ENCODE data around the gene ARHGAP25.
"Not testable (repeated sequence)": the region's sequence is repeated elsewhere in the genome, so short reads cannot be mapped to it uniquely, and the experiment has no call there.

Gene ARHGAP25

GRCh38 chr2:68799140-68800026 lies 64.8 kb downstream of the ARHGAP25 start:
- no peak for DNase-seq

- no peak for DNase-seq
Observed at GRCh38 chr2:68800027-68800401, 65.4 kb downstream of the ARHGAP25 start.

- DNase-seq: no peak
Observed at GRCh38 chr2:68800517-68800916, 65.9 kb downstream of the ARHGAP25 start.

- DNase-seq: not testable (repeated sequence)
Observed at GRCh38 chr2:68802161-68802560, 67.5 kb downstream of the ARHGAP25 start.

GRCh38 chr2:68805025-68805424 lies 70.4 kb downstream of the ARHGAP25 start:
- DNase-seq: no peak

- no peak for DNase-seq
Observed at GRCh38 chr2:68806511-68807109, 72.0 kb downstream of the ARHGAP25 start.

GRCh38 chr2:68807821-68808266 lies 73.2 kb downstream of the ARHGAP25 start:
- no peak for DNase-seq

GRCh38 chr2:68809324-68810240 lies 75.0 kb downstream of the ARHGAP25 start:
- DNase-seq: no peak

- DNase-seq: no peak
Observed at GRCh38 chr2:68811364-68811763, 76.8 kb downstream of the ARHGAP25 start.

GRCh38 chr2:68812251-68812650 lies 77.6 kb downstream of the ARHGAP25 start:
- DNase-seq: no peak

GRCh38 chr2:68813596-68813995 lies 79.0 kb downstream of the ARHGAP25 start:
- no peak for DNase-seq

- DNase-seq: no peak
Observed at GRCh38 chr2:68817306-68817705, 82.7 kb downstream of the ARHGAP25 start.

GRCh38 chr2:68819556-68819955 lies 84.9 kb downstream of the ARHGAP25 start:
- DNase-seq: peak in 1 of 6 experiments; percentile 0

GRCh38 chr2:68822207-68822872 lies 87.7 kb downstream of the ARHGAP25 start:
- no peak for DNase-seq

- no peak for DNase-seq
Observed at GRCh38 chr2:68824831-68825230, 90.2 kb downstream of the ARHGAP25 start.

- no peak for DNase-seq
Observed at GRCh38 chr2:68825866-68826265, 91.3 kb downstream of the ARHGAP25 start.

GRCh38 chr2:68827666-68828065 lies 93.1 kb downstream of the ARHGAP25 start:
- DNase-seq: no peak

- peak; percentile 48 to 83 (median 73) for DNase-seq
Observed at GRCh38 chr2:68828887-68829708, 94.5 kb downstream of the ARHGAP25 start.

GRCh38 chr2:68829749-68830148 lies 95.1 kb downstream of the ARHGAP25 start:
- peak in 1 of 6 experiments; percentile 31 for DNase-seq

GRCh38 chr2:68831686-68832232 lies 97.1 kb downstream of the ARHGAP25 start:
- DNase-seq: no peak

GRCh38 chr2:68832233-68832869 lies 97.7 kb downstream of the ARHGAP25 start:
- peak in 1 of 6 experiments; percentile 15 for DNase-seq

All from stimulated activated naive CD4-positive, alpha-beta T cell (primary cell).